Measurements from ENCODE around the gene PHF24. TPM values are rescaled to one million over a fixed set of nuclear protein-coding genes. Genes with fewer than 3 reads are reported as not detected.
A peak's percentile ranks its signal among the peaks of the same experiment; 100 is the strongest.

The PHF24 gene
- polyA plus RNA-seq, 3 donors: 0.04 TPM; not detected in 2

DNA sequence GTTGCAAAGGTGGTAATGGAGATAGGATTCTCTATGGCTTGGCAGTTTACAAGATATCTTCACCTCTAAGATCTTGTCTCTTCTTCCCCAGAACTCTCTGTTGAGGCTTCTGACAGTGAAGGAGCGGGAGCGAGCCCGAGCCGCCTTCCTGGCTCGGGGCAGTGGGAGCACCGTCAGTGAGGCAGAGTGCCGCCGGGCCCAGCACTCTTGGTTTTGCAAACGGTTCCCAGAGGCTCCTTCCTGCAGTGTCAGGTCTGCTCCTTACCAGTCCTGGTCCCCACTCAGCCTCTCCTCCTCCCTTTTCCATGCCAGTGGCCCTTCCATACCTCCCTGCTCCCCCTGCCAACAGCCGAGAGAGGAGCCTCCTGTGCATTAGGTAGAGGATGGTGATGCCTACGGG, 18.9 kb downstream of the PHF24 start:
- TF ChIP-seq, protein P1, sequence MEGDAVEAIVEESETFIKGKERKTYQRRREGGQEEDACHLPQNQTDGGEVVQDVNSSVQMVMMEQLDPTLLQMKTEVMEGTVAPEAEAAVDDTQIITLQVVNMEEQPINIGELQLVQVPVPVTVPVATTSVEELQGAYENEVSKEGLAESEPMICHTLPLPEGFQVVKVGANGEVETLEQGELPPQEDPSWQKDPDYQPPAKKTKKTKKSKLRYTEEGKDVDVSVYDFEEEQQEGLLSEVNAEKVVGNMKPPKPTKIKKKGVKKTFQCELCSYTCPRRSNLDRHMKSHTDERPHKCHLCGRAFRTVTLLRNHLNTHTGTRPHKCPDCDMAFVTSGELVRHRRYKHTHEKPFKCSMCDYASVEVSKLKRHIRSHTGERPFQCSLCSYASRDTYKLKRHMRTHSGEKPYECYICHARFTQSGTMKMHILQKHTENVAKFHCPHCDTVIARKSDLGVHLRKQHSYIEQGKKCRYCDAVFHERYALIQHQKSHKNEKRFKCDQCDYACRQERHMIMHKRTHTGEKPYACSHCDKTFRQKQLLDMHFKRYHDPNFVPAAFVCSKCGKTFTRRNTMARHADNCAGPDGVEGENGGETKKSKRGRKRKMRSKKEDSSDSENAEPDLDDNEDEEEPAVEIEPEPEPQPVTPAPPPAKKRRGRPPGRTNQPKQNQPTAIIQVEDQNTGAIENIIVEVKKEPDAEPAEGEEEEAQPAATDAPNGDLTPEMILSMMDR (IDR thresholded peaks at IDR 0.05): no peak
- Mint-ChIP-seq H3K4me3 (no peak overlapping the region), H3K36me3 (no peaks in the 10 kb centered on the region), H3K9me3 (peaks cover 0 to 2% (median 0%) of the 10 kb centered on the region in 7 donors), H3K27me3 (ENCODE audit: low read depth in 3 of 3) (peaks cover 8 to 11% (median 10%) of the 10 kb centered on the region in 3 donors), H3K27ac (no peak overlapping the region), H3K4me1 (peaks cover 21% of the 10 kb centered on the region)
- DNase-seq: no peak
- H3K27me3 ChIP-seq (ENCODE audit: control insufficient read depth in 2 of 2, insufficient read depth in 2 of 2, low read length in 2 of 2): no peaks in the 10 kb centered on the region
- no peaks in the 10 kb centered on the region for H3K36me3 ChIP-seq (replicated peaks in 1 of 2; ENCODE audit: control insufficient read depth in 1 of 2, insufficient read depth in 2 of 2, low read length in 2 of 2)
- no peak overlapping the region for H2AFZ ChIP-seq (ENCODE audit: insufficient read depth, low read depth, low read length, poor library complexity, severe bottlenecking)
- intact Hi-C loops (cut with micrococcal nuclease): no loop called here
- no peak overlapping the region for H3K4me3 ChIP-seq (replicated peaks in 1 of 3; ENCODE audit: low read depth in 2 of 3, low read length in 3 of 3)
- H3K4me2 ChIP-seq (replicated peaks; ENCODE audit: extremely low read depth, low read length, poor library complexity, severe bottlenecking): no peak overlapping the region
- no peaks in the 10 kb centered on the region for H3K9me3 ChIP-seq (replicated peaks in 1 of 2; ENCODE audit: control insufficient read depth in 1 of 2, insufficient read depth in 1 of 2, low read length in 2 of 2)
- H3K79me2 ChIP-seq (ENCODE audit: insufficient read depth, low read length): no peaks in the 10 kb centered on the region
- H4K20me1 ChIP-seq (ENCODE audit: insufficient read depth, low read length): no peaks in the 10 kb centered on the region
- no peak overlapping the region for H3K27ac ChIP-seq (ENCODE audit: low read depth in 1 of 2, low read length in 2 of 2)
- H3K4me1 ChIP-seq (ENCODE audit: control insufficient read depth in 1 of 2, insufficient read depth in 2 of 2, low read length in 2 of 2): peaks cover 21% of the 10 kb centered on the region in 2 donors
- H3K9ac ChIP-seq (ENCODE audit: insufficient read depth, low read length, poor library complexity, severe bottlenecking): no peak overlapping the region
- 92% methylated on average over 4 of the region's 11 CpGs for WGBS (ENCODE audit: insufficient coverage)

DNA sequence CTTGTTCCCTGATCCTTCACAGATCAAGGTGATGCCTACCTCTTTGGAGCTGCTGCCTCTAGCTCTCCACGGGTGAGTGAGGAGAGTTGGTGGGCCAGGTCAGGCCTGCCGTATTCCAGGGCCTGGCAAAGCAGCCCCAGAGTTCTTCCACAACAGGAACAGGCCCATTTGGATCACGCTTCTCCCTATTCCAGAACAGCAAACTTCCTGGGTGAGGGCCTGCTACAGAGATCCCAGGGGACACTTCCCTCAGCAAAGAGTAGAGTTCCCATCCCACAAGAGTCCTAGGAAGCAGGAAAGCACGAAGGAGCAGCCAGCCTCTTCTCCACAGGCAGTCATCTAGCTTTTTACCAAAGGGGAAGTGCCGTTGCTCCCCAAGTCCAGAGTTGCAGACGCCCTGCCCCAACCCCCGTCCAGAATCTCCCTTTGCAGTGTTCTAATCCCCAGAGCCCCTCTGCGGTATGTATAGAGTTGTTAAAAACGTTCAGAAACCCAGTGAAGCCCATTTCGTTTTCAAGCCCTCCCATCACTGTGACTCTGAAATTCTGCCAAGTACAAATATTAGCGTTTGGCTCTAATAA, 22.2 kb downstream of the PHF24 start:
- Histone ChIP-seq H3K27ac (ENCODE audit: low read depth in 1 of 2, low read length in 2 of 2) (no peak overlapping the region), H3K9me3 (replicated peaks in 1 of 2; ENCODE audit: control insufficient read depth in 1 of 2, insufficient read depth in 1 of 2, low read length in 2 of 2) (no peaks in the 10 kb centered on the region), H3K9ac (ENCODE audit: insufficient read depth, low read length, poor library complexity, severe bottlenecking) (no peak overlapping the region), H3K79me2 (ENCODE audit: insufficient read depth, low read length) (no peaks in the 10 kb centered on the region), H3K4me1 (ENCODE audit: control insufficient read depth in 1 of 2, insufficient read depth in 2 of 2, low read length in 2 of 2) (peaks cover 47 to 49% of the 10 kb centered on the region in 2 donors), H3K4me3 (replicated peaks in 1 of 3; ENCODE audit: low read depth in 2 of 3, low read length in 3 of 3) (no peak overlapping the region), H2AFZ (ENCODE audit: insufficient read depth, low read depth, low read length, poor library complexity, severe bottlenecking) (peak overlapping the region; percentile 39), H4K20me1 (ENCODE audit: insufficient read depth, low read length) (no peaks in the 10 kb centered on the region), H3K4me2 (replicated peaks; ENCODE audit: extremely low read depth, low read length, poor library complexity, severe bottlenecking) (no peak overlapping the region), H3K27me3 (ENCODE audit: control insufficient read depth in 2 of 2, insufficient read depth in 2 of 2, low read length in 2 of 2) (no peaks in the 10 kb centered on the region), H3K36me3 (replicated peaks in 1 of 2; ENCODE audit: control insufficient read depth in 1 of 2, insufficient read depth in 2 of 2, low read length in 2 of 2) (no peaks in the 10 kb centered on the region)
- intact Hi-C loops (cut with micrococcal nuclease): loop anchor here in 1 of 2 donors (10.0 kb wide), 2 partner anchors 95 to 315 kb away; partner anchors contain the start of genes CCL27, FANCG and VCP
- no peak overlapping the region for H3K4me3 Mint-ChIP-seq
- TF ChIP-seq, protein P1 (IDR thresholded peaks at IDR 0.05): no peak
- H3K4me1 Mint-ChIP-seq: peaks cover 50% of the 10 kb centered on the region
- 64% methylated on average over 3 of the region's 11 CpGs for WGBS (ENCODE audit: insufficient coverage)
- H3K27ac Mint-ChIP-seq: peak overlapping the region in 1 of 7 donors; percentile 69
- H3K36me3 Mint-ChIP-seq: no peaks in the 10 kb centered on the region
- H3K9me3 Mint-ChIP-seq: peaks cover 0 to 5% (median 0%) of the 10 kb centered on the region in 7 donors
- no peak for DNase-seq
- H3K27me3 Mint-ChIP-seq (ENCODE audit: low read depth in 3 of 3): peaks cover 1 to 7% (median 3%) of the 10 kb centered on the region in 3 donors

All from CD14-positive monocyte (primary cell).